Adrenal gland (tissue), 12 donors: ENCODE measurements around the gene RDH11. TPM values are rescaled to one million over a fixed set of nuclear protein-coding genes. Genes with fewer than 3 reads are reported as not detected.

Experiments used
- DNase-seq, 7 donors: peaks; one replicate each; pipeline ENCODE4 v3.0.0-alpha.2; 2019 to 2020
- H3K27ac ChIP-seq, 5 donors: fragments of 200-600 bp; sonication (generic) in 4 of 5; 1 replicate in 3 of 5; 2 replicates in 2 of 5; pipeline versions ENCODE4 v1.5.1 to v1.8.0; 2016 to 2020; ENCODE audit warnings: mild to moderate bottlenecking in 1 of 5
- H3K27me3 ChIP-seq: fragments of 200-600 bp; 2 replicates; pipeline ENCODE4 v1.8.0; 2021
- H3K36me3 ChIP-seq, 2 donors: fragments of 200-600 bp; replicated peaks in 1 of 2; 1 replicate in 1 of 2; 2 replicates in 1 of 2; pipeline versions ENCODE4 v1.5.1 to v1.8.0; 2018 to 2022
- H3K4me1 ChIP-seq, 2 donors: fragments of 200-600 bp; replicated peaks in 1 of 2; 1 replicate in 1 of 2; 2 replicates in 1 of 2; pipeline versions ENCODE4 v1.5.1 to v1.8.0; 2018 to 2021
- H3K4me3 ChIP-seq, 4 donors: fragments of 200-600 bp; sonication (generic) in 3 of 4; one replicate each; pipeline ENCODE4 v1.5.1; 2016 to 2018
- H3K9me3 ChIP-seq, 3 donors: fragments of 200-600 bp; sonication (generic) in 1 of 3; replicated peaks in 1 of 3; 1 replicate in 2 of 3; 2 replicates in 1 of 3; pipeline versions ENCODE4 v1.5.1 to v1.8.0; 2016 to 2021
- CTCF ChIP-seq, 6 experiments: fragments of 450-650 bp in 4 of 6; fragments of 200-600 bp in 2 of 6; sonication (generic) in 1 of 6; IDR thresholded peaks; 1 replicate in 5 of 6; 2 replicates in 1 of 6; pipeline versions ENCODE4 v1.5.1 to v1.8.0; 2016 to 2021; ENCODE audit warnings: antibody characterized with exemption in 6 of 6, mild to moderate bottlenecking in 2 of 6, moderate library complexity in 1 of 6
- POLR2A ChIP-seq, 2 donors: fragments of 450-650 bp; IDR thresholded peaks; one replicate each; pipeline ENCODE4 v1.6.1; 2017; ENCODE audit warnings: antibody characterized with exemption in 2 of 2, mild to moderate bottlenecking in 2 of 2, moderate library complexity in 1 of 2
- WGBS, 4 donors: extraction: QIAGEN DNeasy Blood & Tissue Kit in 2 of 4; methylation state at CpG; one replicate each; pipeline versions ENCODE4 v1.1.5 to v1.1.7; 2013 to 2017; 5-methylcytosine and 5-hydroxymethylcytosine counted together
- intact Hi-C, 2 donors: fragments of 100-400 bp; cut with DNase I; formaldehyde crosslinking; loops; one replicate each; pipeline versions ENCODE4 v1.14.1 to v1.15.0; 2022 to 2023
- polyA plus RNA-seq, 3 donors: library from polyadenylated mRNA; stranded (reverse); fragments of 200-250 nt in 2 of 3; fragments of 350-450 nt in 1 of 3; fragmentation: Illumina TruSeq in 1 of 3; extraction: RNeasy Lipid Tissue Mini Kit (QIAGEN cat#74804) in 1 of 3; gene quantifications; one replicate each; pipeline ENCODE4 v1.2.3, GENCODE V29; 2013 to 2014
- total RNA-seq, 9 donors: library from RNA; depleted of rRNA in 4 of 9; stranded (reverse); fragments of >200 nt in 4 of 9; fragments of 120-200 nt in 1 of 9; fragmentation: NEBNext Ultra II Directional in 1 of 9; extraction: Animal tissue kit (Norgen Biotek cat#: 25700) in 1 of 9; gene quantifications; one replicate each; pipeline versions ENCODE4 v1.1.0 to v1.2.4, GENCODE V29; 2013 to 2023
- donor health status: healthy with polysubstance abuse.
- donor health status: Bipolar disorder and iron deficiency.
- donor health status: DM: yes; HTN: yes; CAD: no.
- donor health status: DM: no; HTN: no; CAD: no.
- donor health status: DM: no; HTN: no; CAD: no.
- donor health status: DM: yes; HTN: yes; CAD: no.

Gene RDH11
- total and polyA plus RNA-seq, 12 donors: 49.1 to 309 (median 81.3) TPM

- no peaks in the 10 kb centered on the region for H3K27me3 ChIP-seq
- 94 to 100% (median 97%) methylated on average over 1 of the region's 1 CpG for WGBS, 4 donors
- no peaks in the 10 kb centered on the region for H3K4me1 ChIP-seq
- TF ChIP-seq CTCF (IDR thresholded peaks at IDR 0.05) (no peak), POLR2A (IDR thresholded peaks at IDR 0.05) (no peak)
- H3K4me3 ChIP-seq: no peak overlapping the region
- intact Hi-C loops: no loop called here
- H3K9me3 ChIP-seq: no peaks in the 10 kb centered on the region
- no peak for DNase-seq
- peaks cover 0 to 9% of the 10 kb centered on the region in 2 donors for H3K36me3 ChIP-seq
- no peak overlapping the region for H3K27ac ChIP-seq
These were observed 54.1 kb downstream of the RDH11 start for GRCh38 chr14:67641480-67641879.

GRCh38 chr14:67638642-67639041 is 56.9 kb downstream of the RDH11 start:
- TF ChIP-seq POLR2A (IDR thresholded peaks at IDR 0.05): no peak
- no peak for TF ChIP-seq CTCF (IDR thresholded peaks at IDR 0.05)
- no peaks in the 10 kb centered on the region for H3K4me1 ChIP-seq
- H3K36me3 ChIP-seq: no peaks in the 10 kb centered on the region
- no peak overlapping the region for H3K4me3 ChIP-seq
- no peak overlapping the region for H3K27ac ChIP-seq
- H3K27me3 ChIP-seq: no peaks in the 10 kb centered on the region
- intact Hi-C loops: no loop called here
- 86 to 95% (median 93%) methylated on average over 3 of the region's 3 CpGs for WGBS, 4 donors
- H3K9me3 ChIP-seq: no peaks in the 10 kb centered on the region
- no peak for DNase-seq

GRCh38 chr14:67636361-67636919 is 59.1 kb downstream of the RDH11 start:
- intact Hi-C loops: no loop called here
- H3K9me3 ChIP-seq: no peaks in the 10 kb centered on the region
- no peaks in the 10 kb centered on the region for H3K36me3 ChIP-seq
- WGBS, 4 donors: 76 to 83% (median 79%) methylated on average over 3 of the region's 3 CpGs
- no peak for DNase-seq
- H3K4me3 ChIP-seq: no peak overlapping the region
- H3K27ac ChIP-seq: no peak overlapping the region
- no peaks in the 10 kb centered on the region for H3K27me3 ChIP-seq
- TF ChIP-seq CTCF (IDR thresholded peaks at IDR 0.05) (no peak), POLR2A (IDR thresholded peaks at IDR 0.05) (no peak)
- no peaks in the 10 kb centered on the region for H3K4me1 ChIP-seq

- intact Hi-C loops: no loop called here
- no peaks in the 10 kb centered on the region for H3K27me3 ChIP-seq
These were observed 62.0 kb downstream of the RDH11 start for GRCh38 chr14:67633451-67634147.

More at GRCh38 chr14:67633451-67634147, 62.0 kb downstream of the RDH11 start:
- Histone ChIP-seq H3K36me3 (no peaks in the 10 kb centered on the region), H3K9me3 (no peaks in the 10 kb centered on the region), H3K4me3 (no peak overlapping the region), H3K27ac (no peak overlapping the region), H3K4me1 (no peaks in the 10 kb centered on the region)
- DNase-seq: no peak
- WGBS, 4 donors: 90 to 94% (median 93%) methylated on average over 5 of the region's 5 CpGs
- TF ChIP-seq POLR2A (IDR thresholded peaks at IDR 0.05): no peak
- TF ChIP-seq CTCF (IDR thresholded peaks at IDR 0.05): no peak
